GM23338 (cell line): ENCODE data around the gene SLC23A1. TPM values are rescaled to one million over a fixed set of nuclear protein-coding genes. Genes with fewer than 3 reads are reported as not detected.

Experiments used
- ETS1 ChIP-seq: IDR thresholded peaks from 2 replicates; pipeline ENCODE4 v1.6.1; 2016; ENCODE audit warnings: antibody characterized with exemption
- EZH2 ChIP-seq: fragments of 200-600 bp; sonication (generic); IDR thresholded peaks from one replicate; pipeline ENCODE4 v1.8.0; 2017; ENCODE audit warnings: antibody characterized with exemption, mild to moderate bottlenecking, low read depth; ENCODE audit not compliant: unreplicated experiment
- EZH2phosphoT487 ChIP-seq: fragments of 200-600 bp; sonication (generic); IDR thresholded peaks from one replicate; pipeline ENCODE4 v1.8.1; 2018; ENCODE audit warnings: antibody characterized with exemption; ENCODE audit not compliant: unreplicated experiment
- NANOG ChIP-seq: IDR thresholded peaks from 2 replicates; pipeline ENCODE4 v1.6.1; 2016; ENCODE audit warnings: antibody characterized with exemption, borderline replicate concordance
- POLR2AphosphoS5 ChIP-seq: IDR thresholded peaks from 2 replicates; pipeline ENCODE4 v1.6.1; 2016; ENCODE audit warnings: antibody characterized with exemption, low read depth
- STAT1 ChIP-seq: IDR thresholded peaks from one replicate; pipeline ENCODE4 v1.6.1; 2016; ENCODE audit warnings: antibody characterized with exemption; ENCODE audit not compliant: unreplicated experiment
- ZNF114 ChIP-seq: fragments of 250-450 bp; sonication (Bioruptor Pico); IDR thresholded peaks from 2 replicates; pipeline ENCODE4 v1.5.0; 2020; ENCODE audit warnings: mild to moderate bottlenecking, moderate library complexity
- ZNF331 ChIP-seq: fragments of 250-450 bp; sonication (Bioruptor Pico); IDR thresholded peaks from 2 replicates; pipeline ENCODE4 v1.5.0; 2020; ENCODE audit warnings: low read depth, mild to moderate bottlenecking, moderate library complexity
- ZNF462 ChIP-seq: fragments of 250-450 bp; sonication (Bioruptor Pico); IDR thresholded peaks from 2 replicates; pipeline ENCODE4 v1.5.0; 2020; ENCODE audit warnings: mild to moderate bottlenecking, moderate library complexity
- polyA plus RNA-seq: library from polyadenylated mRNA; unstranded; fragments of >200 nt; fragmentation: Nextera tagmentation; extraction: Ambion mirVana; gene quantifications from 2 replicates; pipeline ENCODE4 v1.2.1, GENCODE V29; 2016
- total RNA-seq: library from RNA; depleted of rRNA; stranded (reverse); fragments of >200 nt; shearing (Covaris generic); gene quantifications from 2 replicates; pipeline ENCODE4 v1.2.3, GENCODE V29; 2014

The SLC23A1 gene
- total and polyA plus RNA-seq, 2 experiments from 2014 or later, result 0.29 TPM; not detected in 1

GRCh38 chr5:139419226-139420192, 36.4 kb upstream of the SLC23A1 start (continued):
- TF ChIP-seq ZNF462 (CRISPR knock-in tag) (no peak), EZH2 (no peak), NANOG (no peak), POLR2AphosphoS5 (no peak), EZH2phosphoT487 (no peak), ZNF114 (CRISPR knock-in tag) (no peak), ETS1 (no peak), STAT1 (no peak), ZNF331 (CRISPR knock-in tag) (no peak)
